ENCODE measurements around the gene PPP6R3.

GRCh38 chr11:68469642-68470041, 9.1 kb downstream of the PPP6R3 start:
- no peak for TF ChIP-seq ISL1 (CRISPR knock-in tag; IDR thresholded peaks at IDR 0.05)
- TF ChIP-seq, protein P1, sequence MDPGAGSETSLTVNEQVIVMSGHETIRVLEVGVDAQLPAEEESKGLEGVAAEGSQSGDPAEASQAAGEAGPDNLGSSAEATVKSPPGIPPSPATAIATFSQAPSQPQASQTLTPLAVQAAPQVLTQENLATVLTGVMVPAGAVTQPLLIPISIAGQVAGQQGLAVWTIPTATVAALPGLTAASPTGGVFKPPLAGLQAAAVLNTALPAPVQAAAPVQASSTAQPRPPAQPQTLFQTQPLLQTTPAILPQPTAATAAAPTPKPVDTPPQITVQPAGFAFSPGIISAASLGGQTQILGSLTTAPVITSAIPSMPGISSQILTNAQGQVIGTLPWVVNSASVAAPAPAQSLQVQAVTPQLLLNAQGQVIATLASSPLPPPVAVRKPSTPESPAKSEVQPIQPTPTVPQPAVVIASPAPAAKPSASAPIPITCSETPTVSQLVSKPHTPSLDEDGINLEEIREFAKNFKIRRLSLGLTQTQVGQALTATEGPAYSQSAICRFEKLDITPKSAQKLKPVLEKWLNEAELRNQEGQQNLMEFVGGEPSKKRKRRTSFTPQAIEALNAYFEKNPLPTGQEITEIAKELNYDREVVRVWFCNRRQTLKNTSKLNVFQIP (CRISPR knock-in tag; IDR thresholded peaks at IDR 0.05; ENCODE audit: borderline replicate concordance, low read depth), result no peak
- TF ChIP-seq, protein P2, sequence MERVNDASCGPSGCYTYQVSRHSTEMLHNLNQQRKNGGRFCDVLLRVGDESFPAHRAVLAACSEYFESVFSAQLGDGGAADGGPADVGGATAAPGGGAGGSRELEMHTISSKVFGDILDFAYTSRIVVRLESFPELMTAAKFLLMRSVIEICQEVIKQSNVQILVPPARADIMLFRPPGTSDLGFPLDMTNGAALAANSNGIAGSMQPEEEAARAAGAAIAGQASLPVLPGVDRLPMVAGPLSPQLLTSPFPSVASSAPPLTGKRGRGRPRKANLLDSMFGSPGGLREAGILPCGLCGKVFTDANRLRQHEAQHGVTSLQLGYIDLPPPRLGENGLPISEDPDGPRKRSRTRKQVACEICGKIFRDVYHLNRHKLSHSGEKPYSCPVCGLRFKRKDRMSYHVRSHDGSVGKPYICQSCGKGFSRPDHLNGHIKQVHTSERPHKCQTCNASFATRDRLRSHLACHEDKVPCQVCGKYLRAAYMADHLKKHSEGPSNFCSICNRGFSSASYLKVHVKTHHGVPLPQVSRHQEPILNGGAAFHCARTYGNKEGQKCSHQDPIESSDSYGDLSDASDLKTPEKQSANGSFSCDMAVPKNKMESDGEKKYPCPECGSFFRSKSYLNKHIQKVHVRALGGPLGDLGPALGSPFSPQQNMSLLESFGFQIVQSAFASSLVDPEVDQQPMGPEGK (CRISPR knock-in tag; IDR thresholded peaks at IDR 0.05; ENCODE audit: borderline replicate concordance), result no peak
- no peak for TF ChIP-seq SNAI2 (CRISPR knock-in tag; IDR thresholded peaks at IDR 0.05)
- no peak for TF ChIP-seq ZFP30 (CRISPR knock-in tag; IDR thresholded peaks at IDR 0.05)
- TF ChIP-seq RARB (CRISPR knock-in tag; IDR thresholded peaks at IDR 0.05), result no peak
- no peak for TF ChIP-seq ARNTL (CRISPR knock-in tag; IDR thresholded peaks at IDR 0.05; ENCODE audit: borderline replicate concordance, low read depth)
- TF ChIP-seq TSHZ2 (CRISPR knock-in tag; IDR thresholded peaks at IDR 0.05), result no peak
- no peak for TF ChIP-seq ZNF565 (CRISPR knock-in tag; conservative IDR thresholded peaks at IDR 0.05; ENCODE audit: low read depth)
